Ishikawa (cell line): ENCODE measurements around the gene TOMM40.

ENCODE experiments used
- CEBPB ChIP-seq: IDR thresholded peaks from 2 replicates; pipeline ENCODE4 v1.6.1; 2012
- CREB1 ChIP-seq: IDR thresholded peaks from 2 replicates; pipeline ENCODE4 v1.6.1; 2012; ENCODE audit warnings: low read depth
- EGR1 ChIP-seq: IDR thresholded peaks from 2 replicates; pipeline ENCODE4 v1.6.1; 2012
- EP300 ChIP-seq: IDR thresholded peaks from 2 replicates; pipeline ENCODE4 v1.6.1; 2012; ENCODE audit warnings: borderline replicate concordance
- FOXM1 ChIP-seq: IDR thresholded peaks from 2 replicates; pipeline ENCODE4 v1.6.1; 2012; ENCODE audit warnings: low read depth, borderline replicate concordance
- NFIC ChIP-seq: IDR thresholded peaks from 2 replicates; pipeline ENCODE4 v1.6.1; 2012
- RAD21 ChIP-seq: IDR thresholded peaks from 2 replicates; pipeline ENCODE4 v1.6.1; 2012; ENCODE audit warnings: low read depth
- REST ChIP-seq: IDR thresholded peaks from 2 replicates; pipeline ENCODE4 v1.6.1; 2012; ENCODE audit warnings: low read depth, mild to moderate bottlenecking
- TAF1 ChIP-seq: IDR thresholded peaks from 2 replicates; pipeline ENCODE4 v1.6.1; 2012; ENCODE audit warnings: low read depth, mild to moderate bottlenecking
- TCF12 ChIP-seq: IDR thresholded peaks from 2 replicates; pipeline ENCODE4 v1.6.1; 2012; ENCODE audit warnings: low read depth
- TEAD4 ChIP-seq: IDR thresholded peaks from 2 replicates; pipeline ENCODE4 v1.6.1; 2012
- USF1 ChIP-seq: IDR thresholded peaks from 2 replicates; pipeline ENCODE4 v1.6.1; 2012
- YY1 ChIP-seq: IDR thresholded peaks from 2 replicates; pipeline ENCODE4 v1.6.1; 2012; ENCODE audit warnings: low read depth
- ZBTB7A ChIP-seq: IDR thresholded peaks from 2 replicates; pipeline ENCODE4 v1.6.1; 2012; ENCODE audit warnings: low read depth
- TF ChIP-seq, protein P1 (sequence below): IDR thresholded peaks from 2 replicates; pipeline ENCODE4 v1.6.1; 2012

Gene TOMM40

DNA sequence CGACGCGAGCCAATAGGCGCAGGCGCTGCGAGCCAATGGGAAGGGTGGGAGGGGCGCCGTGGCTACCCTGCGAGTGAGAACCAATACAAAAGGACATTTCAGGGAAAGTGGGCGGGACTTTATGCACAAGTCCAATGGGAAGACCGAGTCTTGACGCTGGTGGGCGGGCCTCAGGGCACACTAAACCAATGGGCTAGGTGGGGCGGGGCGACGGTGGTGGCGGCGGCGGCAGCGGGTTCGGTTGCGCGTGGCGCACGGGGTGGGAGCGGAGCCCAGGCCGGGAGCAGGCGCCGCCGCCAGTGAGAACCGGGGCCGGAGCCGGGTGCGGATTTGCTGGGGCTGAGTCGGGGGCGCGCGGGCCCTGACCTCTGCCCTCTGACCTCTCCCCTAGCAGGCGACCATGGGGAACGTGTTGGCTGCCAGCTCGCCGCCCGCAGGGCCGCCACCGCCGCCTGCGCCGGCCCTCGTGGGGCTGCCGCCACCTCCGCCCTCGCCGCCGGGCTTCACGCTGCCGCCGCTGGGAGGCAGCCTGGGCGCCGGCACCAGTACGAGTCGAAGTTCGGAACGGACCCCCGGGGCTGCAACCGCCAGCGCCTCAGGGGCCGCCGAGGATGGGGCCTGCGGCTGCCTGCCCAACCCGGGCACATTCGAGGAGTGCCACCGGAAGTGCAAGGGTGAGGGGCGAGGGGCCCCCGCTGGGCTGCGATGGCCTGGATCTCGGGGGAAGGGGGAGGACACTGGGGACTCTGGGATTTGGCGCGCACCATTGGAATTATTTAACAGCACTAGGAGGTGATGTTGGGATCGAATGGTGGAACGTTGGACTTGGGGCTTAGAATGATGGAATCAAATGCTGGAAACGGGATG, at the start of gene TOMM40:
TSS of gene TOMM40 (plus strand) at position 239 of the 867 bp plus-strand sequence. CDS start at position 401, 162 bp downstream.
- TF ChIP-seq RAD21 (no peak), CREB1 (no peak; the same call in 1 of the 2 replicates), FOXM1 (no peak), YY1 (peak; percentile 60), NFIC (peak; percentile 8; the same call in 1 of the 2 replicates), USF1 (no peak), TAF1 (peak; percentile 54; the same call in 1 of the 2 replicates), REST (no peak), ZBTB7A (peak; percentile 55; the same call in 1 of the 2 replicates), CEBPB (no peak), EP300 (no peak), TEAD4 (no peak), EGR1 (no peak), TCF12 (no peak)
- TF ChIP-seq, protein P1, sequence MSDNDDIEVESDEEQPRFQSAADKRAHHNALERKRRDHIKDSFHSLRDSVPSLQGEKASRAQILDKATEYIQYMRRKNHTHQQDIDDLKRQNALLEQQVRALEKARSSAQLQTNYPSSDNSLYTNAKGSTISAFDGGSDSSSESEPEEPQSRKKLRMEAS: peak; percentile 58; the same call in 1 of the 2 replicates

GRCh38 chr19:44845286-44845611, 45.8 kb upstream of the TOMM40 start:
- TF ChIP-seq FOXM1: no peak

DNA sequence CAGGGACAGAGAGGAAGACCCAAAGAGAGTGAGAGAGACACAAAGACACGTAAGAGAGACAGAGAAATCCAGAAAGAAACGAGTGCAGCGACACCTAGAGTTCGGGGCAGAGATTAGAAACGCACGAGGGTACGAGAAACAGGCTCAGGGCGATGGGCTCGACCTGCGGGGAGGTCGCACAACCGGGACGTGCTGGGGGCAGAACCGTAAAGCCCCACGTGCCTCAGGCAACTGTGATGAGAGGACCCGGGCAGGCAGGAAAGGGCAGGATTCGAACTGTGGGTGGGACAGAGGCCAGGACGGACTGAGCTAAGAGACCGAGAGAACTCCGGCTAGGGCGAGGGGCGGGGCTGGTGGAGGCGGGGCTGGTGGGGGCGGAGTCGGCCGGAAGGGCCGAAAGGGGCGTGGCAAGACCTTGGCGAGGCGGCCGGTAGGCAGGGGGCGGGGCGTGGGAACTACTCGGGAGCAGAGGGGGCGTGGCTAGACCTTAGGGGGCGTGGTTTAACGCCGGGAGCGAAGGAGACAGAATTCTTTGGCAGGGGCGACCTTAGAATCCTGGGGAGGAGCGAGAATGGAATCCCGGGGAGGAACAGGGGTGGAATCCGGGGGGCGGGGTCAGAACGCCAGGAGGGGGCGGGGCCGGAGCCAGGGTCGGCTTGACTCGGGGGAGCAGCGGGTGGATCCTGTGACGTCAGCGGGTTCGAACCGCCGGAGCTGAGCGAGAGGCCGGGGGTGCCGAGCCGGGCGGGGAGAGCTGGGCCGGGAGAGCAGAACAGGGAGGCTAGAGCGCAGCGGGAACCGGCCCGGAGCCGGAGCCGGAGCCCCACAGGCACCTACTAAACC, 45.2 kb upstream of the TOMM40 start, which contains the start of gene NECTIN2:
TSS of gene NECTIN2 (plus strand) at position 686 of the 843 bp plus-strand sequence. CDS start 229 bp downstream, outside the sequence.
- no peak for TF ChIP-seq REST
- TF ChIP-seq CREB1: no peak
- TF ChIP-seq NFIC: 0 out of 2 replicates have a peak, but pooled peaks have one; percentile 11
- TF ChIP-seq TAF1: peak; percentile 40; the same call in 1 of the 2 replicates
- TF ChIP-seq TCF12: no peak
- peak; percentile 66 for TF ChIP-seq USF1
- no peak for TF ChIP-seq EGR1
- no peak for TF ChIP-seq CEBPB
- TF ChIP-seq ZBTB7A: peak; percentile 31; the same call in 1 of the 2 replicates
- TF ChIP-seq EP300: 0 out of 2 replicates have a peak, but pooled peaks have one; percentile 15
- no peak for TF ChIP-seq TEAD4
- TF ChIP-seq YY1: no peak
- TF ChIP-seq, protein P1: peak; percentile 72; the same call in 1 of the 2 replicates
- no peak for TF ChIP-seq FOXM1
- peak; percentile 73 for TF ChIP-seq RAD21

DNA sequence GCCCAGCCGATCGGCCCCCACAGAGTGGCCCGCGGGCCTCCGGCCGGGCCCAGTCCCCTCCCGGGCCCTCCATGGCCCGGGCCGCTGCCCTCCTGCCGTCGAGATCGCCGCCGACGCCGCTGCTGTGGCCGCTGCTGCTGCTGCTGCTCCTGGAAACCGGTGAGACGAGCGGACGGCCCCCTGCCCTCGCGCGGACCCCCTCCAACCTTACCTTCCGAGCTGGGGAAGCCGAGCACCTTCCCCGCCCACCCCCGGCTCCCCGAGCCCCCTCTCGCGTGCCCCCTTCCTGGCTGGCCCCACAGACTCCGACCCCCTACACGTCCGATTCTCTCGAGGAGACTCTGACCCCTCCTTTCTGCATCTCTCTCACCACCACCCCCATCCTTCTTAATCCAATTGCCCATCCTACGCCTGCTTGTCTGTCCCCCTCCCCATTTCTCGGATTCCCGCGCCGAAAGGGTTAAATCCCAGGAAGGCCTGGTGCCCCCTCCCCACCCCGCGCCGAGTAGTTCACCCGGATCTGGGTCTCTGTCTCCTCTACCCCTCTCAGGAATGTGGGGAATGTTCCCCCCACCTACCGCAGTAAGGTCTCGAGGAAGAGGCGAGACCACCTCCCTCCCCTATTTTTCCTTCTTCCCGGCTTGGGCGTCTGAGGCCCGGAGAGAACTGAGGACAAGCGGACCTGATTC, 44.5 kb upstream of the TOMM40 start:
- TF ChIP-seq RAD21: no peak
- TF ChIP-seq CEBPB: no peak
- TF ChIP-seq, protein P1: peak; percentile 21; the same call in 1 of the 2 replicates
- TF ChIP-seq NFIC: no peak
- TF ChIP-seq REST: no peak
- TF ChIP-seq ZBTB7A: peak; percentile 87
- TF ChIP-seq TEAD4: peak; percentile 38; the same call in 1 of the 2 replicates
- peak; percentile 36; the same call in 1 of the 2 replicates for TF ChIP-seq EP300
- no peak for TF ChIP-seq YY1
- TF ChIP-seq TCF12: no peak
